ENCODE data around the gene RMC1. TPM values are rescaled to one million over a fixed set of nuclear protein-coding genes. Genes with fewer than 3 reads are reported as not detected.

Gene RMC1
- total and polyA plus RNA-seq, 4 donors = 15.6 to 24.7 (median 20.8) TPM

GRCh38 chr18:23468753-23469459, 34.4 kb upstream of the RMC1 start:
- H3K27me3 ChIP-seq (ENCODE audit: control insufficient read depth in 4 of 4, insufficient read depth in 4 of 4, low read length in 3 of 4) = no peaks in the 10 kb centered on the region
- H3K9me3 ChIP-seq (ENCODE audit: control insufficient read depth in 4 of 4, low read length in 3 of 4) = no peaks in the 10 kb centered on the region
- H3K9ac ChIP-seq (ENCODE audit: low read depth in 1 of 2, low read length in 2 of 2) = no peak overlapping the region
- H3K27ac ChIP-seq (ENCODE audit: low read depth in 1 of 2, low read length in 2 of 2) = no peak overlapping the region
- peaks cover 13 to 82% (median 64%) of the 10 kb centered on the region in 4 donors for H3K36me3 ChIP-seq (ENCODE audit: control insufficient read depth in 4 of 4, insufficient read depth in 3 of 4, low read depth in 1 of 4, low read length in 3 of 4)
- no peak overlapping the region for H3K4me3 ChIP-seq (ENCODE audit: low read depth in 1 of 3, low read length in 3 of 3)
- DNase-seq (ENCODE audit: low spot score) = no peak
- H3K4me1 ChIP-seq (ENCODE audit: control insufficient read depth in 4 of 4, insufficient read depth in 4 of 4, low read length in 3 of 4) = no peaks in the 10 kb centered on the region
- TF ChIP-seq REST (IDR thresholded peaks at IDR 0.05) (no peak), RAD21 (IDR thresholded peaks at IDR 0.05) (no peak), RXRA (IDR thresholded peaks at IDR 0.05) (no peak), HNF4G (IDR thresholded peaks at IDR 0.05) (no peak), GABPA (IDR thresholded peaks at IDR 0.05 in 1 of 2, conservative IDR thresholded peaks at IDR 0.05 in 1 of 2) (no peak), FOXA1 (IDR thresholded peaks at IDR 0.05) (no peak), FOXA2 (IDR thresholded peaks at IDR 0.05) (no peak), ZBTB33 (IDR thresholded peaks at IDR 0.05) (no peak), SP1 (IDR thresholded peaks at IDR 0.05) (no peak), JUND (IDR thresholded peaks at IDR 0.05) (no peak), EGR1 (IDR thresholded peaks at IDR 0.05; ENCODE audit: low read depth in 2 of 2) (no peak), TAF1 (conservative IDR thresholded peaks at IDR 0.05) (no peak), CTCF (IDR thresholded peaks at IDR 0.05; ENCODE audit: low read depth, low read length, missing input control) (no peak), HNF4A (conservative IDR thresholded peaks at IDR 0.05) (no peak), YY1 (IDR thresholded peaks at IDR 0.05) (no peak), NR2F2 (IDR thresholded peaks at IDR 0.05) (no peak)
- TF ChIP-seq, protein P1, sequence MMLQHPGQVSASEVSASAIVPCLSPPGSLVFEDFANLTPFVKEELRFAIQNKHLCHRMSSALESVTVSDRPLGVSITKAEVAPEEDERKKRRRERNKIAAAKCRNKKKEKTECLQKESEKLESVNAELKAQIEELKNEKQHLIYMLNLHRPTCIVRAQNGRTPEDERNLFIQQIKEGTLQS (IDR thresholded peaks at IDR 0.05) = no peak
- TF ChIP-seq, protein P2, sequence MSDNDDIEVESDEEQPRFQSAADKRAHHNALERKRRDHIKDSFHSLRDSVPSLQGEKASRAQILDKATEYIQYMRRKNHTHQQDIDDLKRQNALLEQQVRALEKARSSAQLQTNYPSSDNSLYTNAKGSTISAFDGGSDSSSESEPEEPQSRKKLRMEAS (IDR thresholded peaks at IDR 0.05) = no peak
- WGBS = 96% methylated on average over 3 of the region's 3 CpGs
